ENCODE measurements around the gene SP140L.
"Not testable (repeated sequence)": the region's sequence is repeated elsewhere in the genome, so short reads cannot be mapped to it uniquely, and the experiment has no call there.

Gene SP140L

GRCh38 chr2:230305416-230306275 is 21.3 kb upstream of the SP140L start:
- DNase-seq (ENCODE audit: extremely low read depth, low read depth): no peak
- H3K4me3 ChIP-seq (replicated peaks; ENCODE audit: low read depth, low read length): no peak overlapping the region
- TF ChIP-seq CTCF (IDR thresholded peaks at IDR 0.05; ENCODE audit: low read depth, low read length, missing control alignments): no peak

GRCh38 chr2:230306474-230306873 is 20.5 kb upstream of the SP140L start:
- no peak for DNase-seq (ENCODE audit: extremely low read depth, low read depth)
- no peak overlapping the region for H3K4me3 ChIP-seq (replicated peaks; ENCODE audit: low read depth, low read length)
- no peak for TF ChIP-seq CTCF (IDR thresholded peaks at IDR 0.05; ENCODE audit: low read depth, low read length, missing control alignments)

- DNase-seq (ENCODE audit: extremely low read depth, low read depth): no peak
- H3K4me3 ChIP-seq (replicated peaks; ENCODE audit: low read depth, low read length): no peak overlapping the region
- no peak for TF ChIP-seq CTCF (IDR thresholded peaks at IDR 0.05; ENCODE audit: low read depth, low read length, missing control alignments)
Observed at GRCh38 chr2:230307485-230307884, 19.5 kb upstream of the SP140L start.

GRCh38 chr2:230308402-230309000 is 18.5 kb upstream of the SP140L start:
- no peak overlapping the region for H3K4me3 ChIP-seq (replicated peaks; ENCODE audit: low read depth, low read length)
- no peak for TF ChIP-seq CTCF (IDR thresholded peaks at IDR 0.05; ENCODE audit: low read depth, low read length, missing control alignments)
- no peak for DNase-seq (ENCODE audit: extremely low read depth, low read depth)

- DNase-seq (ENCODE audit: extremely low read depth, low read depth); H3K4me3 ChIP-seq (replicated peaks; ENCODE audit: low read depth, low read length): not testable (repeated sequence)
Observed at GRCh38 chr2:230310792-230311191, 16.2 kb upstream of the SP140L start.

- H3K4me3 ChIP-seq (replicated peaks; ENCODE audit: low read depth, low read length); DNase-seq (ENCODE audit: extremely low read depth, low read depth): not testable (repeated sequence)
Observed at GRCh38 chr2:230311634-230312033, 15.4 kb upstream of the SP140L start.

GRCh38 chr2:230312638-230313037 is 14.4 kb upstream of the SP140L start:
- no peak for TF ChIP-seq CTCF (IDR thresholded peaks at IDR 0.05; ENCODE audit: low read depth, low read length, missing control alignments)
- H3K4me3 ChIP-seq (replicated peaks; ENCODE audit: low read depth, low read length): no peak overlapping the region
- no peak for DNase-seq (ENCODE audit: extremely low read depth, low read depth)

GRCh38 chr2:230317366-230317765 is 9.6 kb upstream of the SP140L start:
- no peak overlapping the region for H3K4me3 ChIP-seq (replicated peaks; ENCODE audit: low read depth, low read length)
- no peak for DNase-seq (ENCODE audit: extremely low read depth, low read depth)
- TF ChIP-seq CTCF (IDR thresholded peaks at IDR 0.05; ENCODE audit: low read depth, low read length, missing control alignments): no peak
